HG03108 (cell line): ENCODE results near the gene MIR17HG.
A peak's percentile ranks its signal among the peaks of the same experiment; 100 is the strongest.
"Not testable (repeated sequence)": the region's sequence is repeated elsewhere in the genome, so short reads cannot be mapped to it uniquely, and the experiment has no call there.

Source experiments
- ATAC-seq: cut with Tn5 transposase; IDR thresholded peaks from one replicate; pipeline ENCODE4 v1.9.1; 2021; ENCODE audit warnings: moderate library complexity; ENCODE audit not compliant: unreplicated experiment

MIR17HG gene

GRCh38 chr13:91346850-91347201, 661 bp upstream of the MIR17HG start:
- ATAC-seq: peak; percentile 9

- ATAC-seq: peak; percentile 30
Observed at GRCh38 chr13:91347996-91348905, 764 bp downstream of the MIR17HG start.

GRCh38 chr13:91348906-91349435, 1.5 kb downstream of the MIR17HG start:
- ATAC-seq: peak; percentile 42

- ATAC-seq: no peak
Observed at GRCh38 chr13:91349992-91350911, 2.8 kb downstream of the MIR17HG start.

- no peak for ATAC-seq
Observed at GRCh38 chr13:91351123-91351522, 3.6 kb downstream of the MIR17HG start.

GRCh38 chr13:91351980-91352379, 4.5 kb downstream of the MIR17HG start:
- no peak for ATAC-seq

- not testable (repeated sequence) for ATAC-seq
Observed at GRCh38 chr13:91352891-91353290, 5.4 kb downstream of the MIR17HG start.

GRCh38 chr13:91353494-91353893, 6.0 kb downstream of the MIR17HG start:
- ATAC-seq: no peak

GRCh38 chr13:91355099-91355825, 7.8 kb downstream of the MIR17HG start:
- ATAC-seq: no peak

- no peak for ATAC-seq
Observed at GRCh38 chr13:91355826-91356710, 8.6 kb downstream of the MIR17HG start.

GRCh38 chr13:91356919-91357612, 9.6 kb downstream of the MIR17HG start:
- ATAC-seq: no peak

- ATAC-seq: no peak
Observed at GRCh38 chr13:91357613-91358386, 10.3 kb downstream of the MIR17HG start.

- ATAC-seq: no peak
Observed at GRCh38 chr13:91358387-91358782, 10.9 kb downstream of the MIR17HG start.

- ATAC-seq: no peak
Observed at GRCh38 chr13:91359111-91359510, 11.6 kb downstream of the MIR17HG start.

GRCh38 chr13:91359631-91360030, 12.1 kb downstream of the MIR17HG start:
- no peak for ATAC-seq

- ATAC-seq: no peak
Observed at GRCh38 chr13:91360246-91360751, 12.8 kb downstream of the MIR17HG start.

- no peak for ATAC-seq
Observed at GRCh38 chr13:91361755-91362271, 14.3 kb downstream of the MIR17HG start.

GRCh38 chr13:91362908-91363307, 15.4 kb downstream of the MIR17HG start:
- no peak for ATAC-seq
